ENCODE measurements around the gene FLT3. TPM values are rescaled to one million over a fixed set of nuclear protein-coding genes. Genes with fewer than 3 reads are reported as not detected.
"Not testable (repeated sequence)": the region's sequence is repeated elsewhere in the genome, so short reads cannot be mapped to it uniquely, and the experiment has no call there.

The FLT3 gene
- not detected for total RNA-seq

GRCh38 chr13:28100150-28101121 lies at the start of gene FLT3:
Gene FLT3, minus strand, starts transcription at chr13:28100576. Its CDS starts 66 bp downstream, at chr13:28100510.
- Mint-ChIP-seq H3K9me3 (no peaks in the 10 kb centered on the region), H3K27ac (no peak within 1 kb of the TSS), H3K36me3 (no peaks in the 10 kb centered on the region)
- ATAC-seq (peak; percentile 88 to 94), DNase-seq (ENCODE audit: low spot score in 2 of 2) (peak in 1 of 2 donors; percentile 34)

GRCh38 chr13:28147495-28147894 lies 47.1 kb upstream of the FLT3 start:
- DNase-seq (ENCODE audit: low spot score in 2 of 2): no peak
- H3K27ac Mint-ChIP-seq: no peak overlapping the region
- no peaks in the 10 kb centered on the region for H3K9me3 Mint-ChIP-seq
- peak; percentile 84 to 86 for ATAC-seq
- H3K36me3 Mint-ChIP-seq: peaks cover 0 to 1% of the 10 kb centered on the region in 2 donors

GRCh38 chr13:28145049-28145448 lies 44.7 kb upstream of the FLT3 start:
- H3K36me3 Mint-ChIP-seq: no peaks in the 10 kb centered on the region
- H3K9me3 Mint-ChIP-seq: no peaks in the 10 kb centered on the region
- DNase-seq (ENCODE audit: low spot score in 2 of 2) (no peak), ATAC-seq (no peak)
- H3K27ac Mint-ChIP-seq: no peak overlapping the region

GRCh38 chr13:28141542-28141941 lies 41.2 kb upstream of the FLT3 start:
- not testable (repeated sequence) for ATAC-seq; DNase-seq (ENCODE audit: low spot score in 2 of 2); H3K27ac Mint-ChIP-seq; H3K9me3 Mint-ChIP-seq
- peaks cover 12% of the 10 kb centered on the region in 2 donors for H3K36me3 Mint-ChIP-seq

- H3K27ac Mint-ChIP-seq: peak overlapping the region; percentile 77 to 97
- no peak for DNase-seq (ENCODE audit: low spot score in 2 of 2)
These were observed 40.2 kb upstream of the FLT3 start for GRCh38 chr13:28140433-28141125.

GRCh38 chr13:28138756-28139470 lies 38.5 kb upstream of the FLT3 start:
- ATAC-seq (peak; percentile 69 to 79), DNase-seq (ENCODE audit: low spot score in 2 of 2) (peak; percentile 76 to 79)
- peaks cover 12% of the 10 kb centered on the region in 2 donors for H3K36me3 Mint-ChIP-seq
- H3K27ac Mint-ChIP-seq: peak overlapping the region; percentile 89 to 97
- H3K9me3 Mint-ChIP-seq: no peaks in the 10 kb centered on the region

More at GRCh38 chr13:28140433-28141125, 40.2 kb upstream of the FLT3 start:
- Mint-ChIP-seq H3K9me3 (no peaks in the 10 kb centered on the region), H3K36me3 (peaks cover 12% of the 10 kb centered on the region in 2 donors)
- no peak for ATAC-seq

GRCh38 chr13:28138012-28138755 lies 37.8 kb upstream of the FLT3 start, which contains the start of gene PAN3:
Gene PAN3, plus strand, starts transcription at chr13:28138545. Its CDS starts 113 bp downstream, at chr13:28138658.
- Mint-ChIP-seq H3K27ac (peak within 1 kb of the TSS; percentile 97 to 98), H3K9me3 (no peaks in the 10 kb centered on the region), H3K36me3 (peaks cover 12% of the 10 kb centered on the region in 2 donors)
- peak; percentile 88 to 89 for DNase-seq (ENCODE audit: low spot score in 2 of 2)
- ATAC-seq: peak; percentile 62 to 64

GRCh38 chr13:28137596-28137995 lies 37.2 kb upstream of the FLT3 start:
- Mint-ChIP-seq H3K36me3 (peaks cover 12% of the 10 kb centered on the region in 2 donors), H3K9me3 (no peaks in the 10 kb centered on the region), H3K27ac (peak overlapping the region; percentile 97 to 98)
- no peak for ATAC-seq
- no peak for DNase-seq (ENCODE audit: low spot score in 2 of 2)

GRCh38 chr13:28136916-28137315 lies 36.5 kb upstream of the FLT3 start:
- peak overlapping the region; percentile 97 to 98 for H3K27ac Mint-ChIP-seq
- DNase-seq (ENCODE audit: low spot score in 2 of 2): no peak
- no peaks in the 10 kb centered on the region for H3K9me3 Mint-ChIP-seq
- peaks cover 12% of the 10 kb centered on the region in 2 donors for H3K36me3 Mint-ChIP-seq
- no peak for ATAC-seq

- H3K9me3 Mint-ChIP-seq: no peaks in the 10 kb centered on the region
- no peaks in the 10 kb centered on the region for H3K36me3 Mint-ChIP-seq
- ATAC-seq: no peak
- no peak for DNase-seq (ENCODE audit: low spot score in 2 of 2)
- H3K27ac Mint-ChIP-seq: no peak overlapping the region
These were observed 31.3 kb upstream of the FLT3 start for GRCh38 chr13:28131646-28132045.

- Mint-ChIP-seq H3K9me3 (no peaks in the 10 kb centered on the region), H3K36me3 (no peaks in the 10 kb centered on the region), H3K27ac (no peak overlapping the region)
- DNase-seq (ENCODE audit: low spot score in 2 of 2) (no peak), ATAC-seq (no peak)
These were observed 29.7 kb upstream of the FLT3 start for GRCh38 chr13:28129911-28130693.

- DNase-seq (ENCODE audit: low spot score in 2 of 2): no peak
- Mint-ChIP-seq H3K27ac (no peak overlapping the region), H3K36me3 (no peaks in the 10 kb centered on the region), H3K9me3 (no peaks in the 10 kb centered on the region)
- ATAC-seq: no peak
These were observed 28.6 kb upstream of the FLT3 start for GRCh38 chr13:28128926-28129325.

- ATAC-seq: no peak
These were observed 27.7 kb upstream of the FLT3 start for GRCh38 chr13:28128030-28128429.

GRCh38 chr13:28121224-28121623 lies 20.8 kb upstream of the FLT3 start:
- no peaks in the 10 kb centered on the region for H3K36me3 Mint-ChIP-seq
- no peaks in the 10 kb centered on the region for H3K9me3 Mint-ChIP-seq
- DNase-seq (ENCODE audit: low spot score in 2 of 2) (no peak), ATAC-seq (no peak)
- no peak overlapping the region for H3K27ac Mint-ChIP-seq

More at GRCh38 chr13:28128030-28128429, 27.7 kb upstream of the FLT3 start:
- Mint-ChIP-seq H3K9me3 (no peaks in the 10 kb centered on the region), H3K27ac (no peak overlapping the region), H3K36me3 (no peaks in the 10 kb centered on the region)
- DNase-seq (ENCODE audit: low spot score in 2 of 2): no peak

GRCh38 chr13:28120317-28120716 lies 19.9 kb upstream of the FLT3 start:
- H3K27ac Mint-ChIP-seq: no peak overlapping the region
- DNase-seq (ENCODE audit: low spot score in 2 of 2) (no peak), ATAC-seq (no peak)
- no peaks in the 10 kb centered on the region for H3K36me3 Mint-ChIP-seq
- H3K9me3 Mint-ChIP-seq: no peaks in the 10 kb centered on the region
